Measurements from ENCODE around the gene TC2N. TPM values are rescaled to one million over a fixed set of nuclear protein-coding genes. Genes with fewer than 3 reads are reported as not detected.

The TC2N gene
- total and polyA plus RNA-seq, 2 experiments from 2014 or later: 10.0 to 35.0 TPM

DNA sequence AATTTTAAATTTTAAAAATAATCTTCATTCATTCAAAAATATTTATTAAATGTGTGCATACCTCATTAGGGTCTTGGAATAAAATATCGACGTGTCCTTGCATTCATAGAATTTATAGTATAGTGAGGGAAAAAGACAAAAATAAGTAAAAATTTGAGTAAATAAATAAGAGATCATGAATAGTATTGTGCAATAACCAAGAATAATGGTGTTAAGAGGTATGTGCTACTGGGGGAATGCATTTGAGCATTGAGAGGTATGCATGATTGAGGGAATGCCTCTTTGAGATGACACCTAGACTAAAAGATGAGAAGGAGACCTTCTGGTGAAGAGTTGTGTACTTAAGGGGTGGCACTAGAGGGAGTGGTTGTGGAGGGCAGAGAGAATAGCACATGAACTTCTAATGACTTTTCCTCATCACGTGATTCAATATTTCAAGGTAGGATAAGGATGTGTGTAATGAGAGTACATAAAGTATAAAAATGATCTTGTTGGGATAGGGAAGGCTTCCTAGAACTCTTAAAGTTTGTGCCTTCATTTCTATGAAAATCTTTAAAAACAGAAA is 116.6 kb downstream of the TC2N start:
- H3K4me3 Mint-ChIP-seq: no peak overlapping the region
- ATAC-seq (no peak), DNase-seq (ENCODE audit: low spot score) (no peak)
- no peak overlapping the region for H3K4me3 ChIP-seq
- H3K4me1 ChIP-seq (ENCODE audit: insufficient read depth): 0 out of 2 replicates have a peak, but pooled peaks cover 4% of the 10 kb centered on the region
- TF ChIP-seq JUNB (IDR thresholded peaks at IDR 0.05; ENCODE audit: unreplicated experiment): no peak
- no peak for TF ChIP-seq CREB1 (CRISPR knock-in tag; IDR thresholded peaks at IDR 0.05; ENCODE audit: low read depth)
- no peak for TF ChIP-seq ZNF331 (CRISPR knock-in tag; IDR thresholded peaks at IDR 0.05; ENCODE audit: low read depth)
- H3K36me3 Mint-ChIP-seq (ENCODE audit: low read depth): no peaks in the 10 kb centered on the region
- no peaks in the 10 kb centered on the region for H3K9me2 ChIP-seq (ENCODE audit: insufficient read depth)
- H3K27ac ChIP-seq (ENCODE audit: low read depth): no peak overlapping the region
- H3K9me3 Mint-ChIP-seq: no peaks in the 10 kb centered on the region
- H3K27me3 Mint-ChIP-seq (ENCODE audit: insufficient read depth, low read depth, poor library complexity): no peaks in the 10 kb centered on the region
- no peaks in the 10 kb centered on the region for H4K20me1 ChIP-seq (replicated peaks; ENCODE audit: insufficient read depth)
- no peak overlapping the region for H3K4me2 ChIP-seq
- H3K4me1 Mint-ChIP-seq: peaks cover 11% of the 10 kb centered on the region
- H3K36me3 ChIP-seq (ENCODE audit: insufficient read depth): no peaks in the 10 kb centered on the region
- no peak overlapping the region for H2AFZ ChIP-seq
- H3F3A ChIP-seq (replicated peaks; ENCODE audit: low read depth): no peaks in the 10 kb centered on the region
- no peaks in the 10 kb centered on the region for H3K79me2 ChIP-seq (replicated peaks; ENCODE audit: insufficient read depth)
- H3K27me3 ChIP-seq (ENCODE audit: insufficient read depth): no peaks in the 10 kb centered on the region
- no peak overlapping the region for H3K27ac Mint-ChIP-seq

- no peak overlapping the region for H3K4me2 ChIP-seq
- H3K79me2 ChIP-seq (replicated peaks; ENCODE audit: insufficient read depth): no peaks in the 10 kb centered on the region
- no peak overlapping the region for H3K27ac Mint-ChIP-seq
- H3K9me2 ChIP-seq (ENCODE audit: insufficient read depth): no peaks in the 10 kb centered on the region
- ATAC-seq (no peak), DNase-seq (ENCODE audit: low spot score) (no peak)
- no peak overlapping the region for H3K4me3 ChIP-seq
- H3K27ac ChIP-seq (ENCODE audit: low read depth): no peak overlapping the region
- H2AFZ ChIP-seq: no peak overlapping the region
- no peaks in the 10 kb centered on the region for H3F3A ChIP-seq (replicated peaks; ENCODE audit: low read depth)
- no peaks in the 10 kb centered on the region for H3K36me3 Mint-ChIP-seq (ENCODE audit: low read depth)
- H3K27me3 Mint-ChIP-seq (ENCODE audit: insufficient read depth, low read depth, poor library complexity): no peaks in the 10 kb centered on the region
- H3K27me3 ChIP-seq (ENCODE audit: insufficient read depth): no peaks in the 10 kb centered on the region
- H3K36me3 ChIP-seq (ENCODE audit: insufficient read depth): no peaks in the 10 kb centered on the region
- H4K20me1 ChIP-seq (replicated peaks; ENCODE audit: insufficient read depth): no peaks in the 10 kb centered on the region
- no peaks in the 10 kb centered on the region for H3K9me3 Mint-ChIP-seq
- H3K4me1 Mint-ChIP-seq: peaks cover 11% of the 10 kb centered on the region
- TF ChIP-seq, protein P1, sequence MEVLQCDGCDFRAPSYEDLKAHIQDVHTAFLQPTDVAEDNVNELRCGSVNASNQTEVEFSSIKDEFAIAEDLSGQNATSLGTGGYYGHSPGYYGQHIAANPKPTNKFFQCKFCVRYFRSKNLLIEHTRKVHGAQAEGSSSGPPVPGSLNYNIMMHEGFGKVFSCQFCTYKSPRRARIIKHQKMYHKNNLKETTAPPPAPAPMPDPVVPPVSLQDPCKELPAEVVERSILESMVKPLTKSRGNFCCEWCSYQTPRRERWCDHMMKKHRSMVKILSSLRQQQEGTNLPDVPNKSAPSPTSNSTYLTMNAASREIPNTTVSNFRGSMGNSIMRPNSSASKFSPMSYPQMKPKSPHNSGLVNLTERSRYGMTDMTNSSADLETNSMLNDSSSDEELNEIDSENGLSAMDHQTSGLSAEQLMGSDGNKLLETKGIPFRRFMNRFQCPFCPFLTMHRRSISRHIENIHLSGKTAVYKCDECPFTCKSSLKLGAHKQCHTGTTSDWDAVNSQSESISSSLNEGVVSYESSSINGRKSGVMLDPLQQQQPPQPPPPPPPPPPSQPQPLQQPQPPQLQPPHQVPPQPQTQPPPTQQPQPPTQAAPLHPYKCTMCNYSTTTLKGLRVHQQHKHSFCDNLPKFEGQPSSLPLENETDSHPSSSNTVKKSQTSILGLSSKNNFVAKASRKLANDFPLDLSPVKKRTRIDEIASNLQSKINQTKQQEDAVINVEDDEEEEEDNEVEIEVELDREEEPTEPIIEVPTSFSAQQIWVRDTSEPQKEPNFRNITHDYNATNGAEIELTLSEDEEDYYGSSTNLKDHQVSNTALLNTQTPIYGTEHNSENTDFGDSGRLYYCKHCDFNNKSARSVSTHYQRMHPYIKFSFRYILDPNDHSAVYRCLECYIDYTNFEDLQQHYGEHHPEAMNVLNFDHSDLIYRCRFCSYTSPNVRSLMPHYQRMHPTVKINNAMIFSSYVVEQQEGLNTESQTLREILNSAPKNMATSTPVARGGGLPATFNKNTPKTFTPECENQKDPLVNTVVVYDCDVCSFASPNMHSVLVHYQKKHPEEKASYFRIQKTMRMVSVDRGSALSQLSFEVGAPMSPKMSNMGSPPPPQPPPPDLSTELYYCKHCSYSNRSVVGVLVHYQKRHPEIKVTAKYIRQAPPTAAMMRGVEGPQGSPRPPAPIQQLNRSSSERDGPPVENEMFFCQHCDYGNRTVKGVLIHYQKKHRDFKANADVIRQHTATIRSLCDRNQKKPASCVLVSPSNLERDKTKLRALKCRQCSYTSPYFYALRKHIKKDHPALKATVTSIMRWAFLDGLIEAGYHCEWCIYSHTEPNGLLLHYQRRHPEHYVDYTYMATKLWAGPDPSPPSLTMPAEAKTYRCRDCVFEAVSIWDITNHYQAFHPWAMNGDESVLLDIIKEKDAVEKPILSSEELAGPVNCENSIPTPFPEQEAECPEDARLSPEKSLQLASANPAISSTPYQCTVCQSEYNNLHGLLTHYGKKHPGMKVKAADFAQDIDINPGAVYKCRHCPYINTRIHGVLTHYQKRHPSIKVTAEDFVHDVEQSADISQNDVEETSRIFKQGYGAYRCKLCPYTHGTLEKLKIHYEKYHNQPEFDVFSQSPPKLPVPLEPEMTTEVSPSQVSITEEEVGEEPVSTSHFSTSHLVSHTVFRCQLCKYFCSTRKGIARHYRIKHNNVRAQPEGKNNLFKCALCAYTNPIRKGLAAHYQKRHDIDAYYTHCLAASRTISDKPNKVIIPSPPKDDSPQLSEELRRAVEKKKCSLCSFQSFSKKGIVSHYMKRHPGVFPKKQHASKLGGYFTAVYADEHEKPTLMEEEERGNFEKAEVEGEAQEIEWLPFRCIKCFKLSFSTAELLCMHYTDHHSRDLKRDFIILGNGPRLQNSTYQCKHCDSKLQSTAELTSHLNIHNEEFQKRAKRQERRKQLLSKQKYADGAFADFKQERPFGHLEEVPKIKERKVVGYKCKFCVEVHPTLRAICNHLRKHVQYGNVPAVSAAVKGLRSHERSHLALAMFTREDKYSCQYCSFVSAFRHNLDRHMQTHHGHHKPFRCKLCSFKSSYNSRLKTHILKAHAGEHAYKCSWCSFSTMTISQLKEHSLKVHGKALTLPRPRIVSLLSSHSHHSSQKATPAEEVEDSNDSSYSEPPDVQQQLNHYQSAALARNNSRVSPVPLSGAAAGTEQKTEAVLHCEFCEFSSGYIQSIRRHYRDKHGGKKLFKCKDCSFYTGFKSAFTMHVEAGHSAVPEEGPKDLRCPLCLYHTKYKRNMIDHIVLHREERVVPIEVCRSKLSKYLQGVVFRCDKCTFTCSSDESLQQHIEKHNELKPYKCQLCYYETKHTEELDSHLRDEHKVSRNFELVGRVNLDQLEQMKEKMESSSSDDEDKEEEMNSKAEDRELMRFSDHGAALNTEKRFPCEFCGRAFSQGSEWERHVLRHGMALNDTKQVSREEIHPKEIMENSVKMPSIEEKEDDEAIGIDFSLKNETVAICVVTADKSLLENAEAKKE (CRISPR knock-in tag; IDR thresholded peaks at IDR 0.05): no peak
- TF ChIP-seq REST (IDR thresholded peaks at IDR 0.05; ENCODE audit: unreplicated experiment): no peak
- no peak overlapping the region for H3K4me3 Mint-ChIP-seq
- 0 out of 2 replicates have a peak, but pooled peaks cover 4% of the 10 kb centered on the region for H3K4me1 ChIP-seq (ENCODE audit: insufficient read depth)
These were observed 117.5 kb downstream of the TC2N start for GRCh38 chr14:91749868-91750267.

Data from GM23338 (cell line).